Mesenchymal stem cell (in vitro differentiated cells and primary cell): Measurements from ENCODE around the gene KLHL26.

Experiments used
- DNase-seq: peaks from one replicate; pipeline ENCODE4 v3.0.0-alpha.2; 2013
- H2AFZ ChIP-seq: one replicate; pipeline ENCODE4 v1.6.1; 2013; ENCODE audit warnings: low read depth, mild to moderate bottlenecking, control low read depth, inconsistent platforms, low read length, moderate library complexity
- H2AK5ac ChIP-seq: 2 replicates; pipeline ENCODE4 v1.6.1; 2013; ENCODE audit warnings: low read length, moderate library complexity, mild to moderate bottlenecking, inconsistent platforms; ENCODE audit not compliant: severe bottlenecking
- H2BK120ac ChIP-seq: one replicate; pipeline ENCODE4 v1.6.1; 2013; ENCODE audit warnings: low read depth, mild to moderate bottlenecking, inconsistent platforms, low read length, moderate library complexity
- H2BK12ac ChIP-seq, 2 experiments: one replicate each; pipeline ENCODE4 v1.6.1; 2013; ENCODE audit warnings: inconsistent platforms in 2 of 2, low read length in 2 of 2, mild to moderate bottlenecking in 2 of 2, moderate library complexity in 2 of 2, control low read depth in 1 of 2
- H2BK15ac ChIP-seq: one replicate; pipeline ENCODE4 v1.6.1; 2013; ENCODE audit warnings: mild to moderate bottlenecking, low read depth, inconsistent platforms; ENCODE audit not compliant: poor library complexity, severe bottlenecking
- H2BK5ac ChIP-seq: 2 replicates; pipeline ENCODE4 v1.6.1; 2013; ENCODE audit warnings: low read depth, mild to moderate bottlenecking, low read length, control low read depth, inconsistent platforms; ENCODE audit not compliant: poor library complexity, severe bottlenecking
- H3K14ac ChIP-seq, 2 experiments: one replicate each; pipeline ENCODE4 v1.6.1; 2013; ENCODE audit warnings: inconsistent platforms in 2 of 2, low read length in 2 of 2, control low read depth in 1 of 2, mild to moderate bottlenecking in 1 of 2, moderate library complexity in 1 of 2
- H3K18ac ChIP-seq, 2 experiments: one replicate each; pipeline ENCODE4 v1.6.1; 2013; ENCODE audit warnings: inconsistent platforms in 2 of 2, low read length in 2 of 2, control low read depth in 1 of 2, low read depth in 1 of 2, mild to moderate bottlenecking in 1 of 2
- H3K23ac ChIP-seq, 2 experiments: one replicate each; pipeline ENCODE4 v1.6.1; 2013; ENCODE audit warnings: inconsistent platforms in 2 of 2, low read length in 2 of 2, mild to moderate bottlenecking in 2 of 2, moderate library complexity in 2 of 2, control low read depth in 1 of 2
- H3K27ac ChIP-seq: 2 replicates; pipeline ENCODE4 v1.5.1; 2013; ENCODE audit warnings: mild to moderate bottlenecking, moderate library complexity, low read length, control low read depth, inconsistent platforms; ENCODE audit not compliant: poor library complexity, severe bottlenecking
- H3K27me3 ChIP-seq, 2 experiments: 2 replicates each; pipeline versions ENCODE4 v1.6.1 to v1.7.0; 2013; ENCODE audit warnings: low read length in 2 of 2, mild to moderate bottlenecking in 2 of 2, moderate library complexity in 2 of 2, control low read depth in 1 of 2, inconsistent platforms in 1 of 2; ENCODE audit not compliant: control insufficient read depth in 1 of 2, insufficient read depth in 1 of 2
- H3K36me3 ChIP-seq, 2 experiments: 2 replicates each; pipeline versions ENCODE4 v1.6.1 to v1.7.0; 2013; ENCODE audit warnings: low read length in 2 of 2, control low read depth in 1 of 2, inconsistent platforms in 1 of 2, low read depth in 1 of 2, mild to moderate bottlenecking in 1 of 2; ENCODE audit not compliant: insufficient read depth in 2 of 2, control insufficient read depth in 1 of 2
- H3K4ac ChIP-seq, 2 experiments: one replicate each; pipeline ENCODE4 v1.6.1; 2013; ENCODE audit warnings: inconsistent platforms in 2 of 2, low read length in 2 of 2, mild to moderate bottlenecking in 2 of 2, moderate library complexity in 2 of 2, control low read depth in 1 of 2, low read depth in 1 of 2
- H3K4me1 ChIP-seq: 2 replicates; pipeline ENCODE4 v1.6.1; 2013; ENCODE audit warnings: low read depth, low read length, control low read depth; ENCODE audit not compliant: control insufficient read depth, insufficient read depth
- H3K4me2 ChIP-seq: 2 replicates; pipeline ENCODE4 v1.6.1; 2013; ENCODE audit warnings: low read length, mild to moderate bottlenecking, inconsistent platforms; ENCODE audit not compliant: poor library complexity, severe bottlenecking
- H3K4me3 ChIP-seq, 2 experiments: 2 replicates each; pipeline versions ENCODE4 v1.5.1 to v1.7.0; 2013; ENCODE audit warnings: low read length in 2 of 2, mild to moderate bottlenecking in 2 of 2, control low read depth in 1 of 2, low read depth in 1 of 2; ENCODE audit not compliant: insufficient read depth in 1 of 2
- H3K79me1 ChIP-seq: replicated peaks from 2 replicates; pipeline ENCODE4 v1.6.1; 2013; ENCODE audit warnings: mild to moderate bottlenecking, control low read depth, low read length, inconsistent platforms; ENCODE audit not compliant: poor library complexity, severe bottlenecking
- H3K9ac ChIP-seq: 2 replicates; pipeline ENCODE4 v1.7.0; 2013; ENCODE audit warnings: mild to moderate bottlenecking, low read length, moderate library complexity
- H3K9me3 ChIP-seq: 2 replicates; pipeline ENCODE4 v1.7.0; 2013; ENCODE audit warnings: mild to moderate bottlenecking, low read length; ENCODE audit not compliant: control insufficient read depth
- H4K8ac ChIP-seq: one replicate; pipeline ENCODE4 v1.6.1; 2013; ENCODE audit warnings: inconsistent platforms, mild to moderate bottlenecking, low read length, moderate library complexity
- H4K91ac ChIP-seq: one replicate; pipeline ENCODE4 v1.6.1; 2013; ENCODE audit warnings: mild to moderate bottlenecking, low read length, inconsistent platforms
- WGBS: methylation state at CpG from one replicate; pipeline ENCODE4 v1.1.7; 2013; ENCODE audit warnings: mixed read lengths; 5-methylcytosine and 5-hydroxymethylcytosine counted together

The KLHL26 gene

DNA sequence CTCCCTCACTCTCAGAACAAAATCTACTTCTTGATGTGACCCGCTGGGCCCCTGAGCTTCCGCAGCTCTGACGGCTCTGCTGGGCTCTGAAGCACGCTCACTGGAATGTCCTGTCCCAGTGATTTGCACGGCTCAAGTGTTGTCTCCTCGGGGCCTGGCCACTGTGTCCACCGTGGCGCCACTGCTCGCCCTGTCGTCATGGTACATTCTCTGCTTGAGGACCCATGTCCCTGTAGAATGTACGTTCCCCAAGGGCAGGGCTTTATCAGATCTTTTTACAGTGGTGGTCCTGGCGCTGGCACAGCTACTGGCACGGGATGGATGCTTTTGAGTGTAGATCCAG, 12.1 kb downstream of the KLHL26 start:
- peak; percentile 74 for DNase-seq
- Histone ChIP-seq H3K4me2 (peak overlapping the region; percentile 69), H2BK15ac (peak overlapping the region; percentile 45), H2AFZ (no peak overlapping the region), H3K4ac (peak overlapping the region; percentile 42 to 93), H3K9ac (peak overlapping the region; percentile 89), H3K9me3 (peaks cover 6% of the 10 kb centered on the region), H2AK5ac (peak overlapping the region; percentile 23), H3K18ac (peak overlapping the region; percentile 90 to 98), H4K91ac (peak overlapping the region; percentile 76), H3K4me1 (peaks cover 48% of the 10 kb centered on the region), H3K27ac (peak overlapping the region; percentile 77), H2BK120ac (peak overlapping the region; percentile 55), H2BK12ac (peak overlapping the region; percentile 62 to 99), H3K27me3 (no peaks in the 10 kb centered on the region), H2BK5ac (no peak overlapping the region), H3K36me3 (peaks cover 0 to 11% of the 10 kb centered on the region in 2 experiments), H3K14ac (peak overlapping the region in 1 of 2 experiments; percentile 50), H3K79me1 (peaks cover 38% of the 10 kb centered on the region), H4K8ac (peak overlapping the region; percentile 78), H3K4me3 (peak overlapping the region in 1 of 2 experiments; percentile 61), H3K23ac (peak overlapping the region in 1 of 2 experiments; percentile 46)
- WGBS, result 47% methylated on average over 13 of the region's 13 CpGs

GRCh38 chr19:18649371-18650020, 12.7 kb downstream of the KLHL26 start:
- peak overlapping the region; percentile 78 for H4K8ac ChIP-seq
- peak overlapping the region; percentile 42 to 93 for H3K4ac ChIP-seq
- H3K79me1 ChIP-seq, result peaks cover 36% of the 10 kb centered on the region
- H2BK120ac ChIP-seq, result peak overlapping the region; percentile 66
- peak overlapping the region; percentile 77 for H3K27ac ChIP-seq
- no peak overlapping the region for H2AFZ ChIP-seq
- H2AK5ac ChIP-seq, result peak overlapping the region; percentile 23
- H3K27me3 ChIP-seq, result no peaks in the 10 kb centered on the region
- peak overlapping the region in 1 of 2 experiments; percentile 90 for H3K14ac ChIP-seq
- no peak overlapping the region for H2BK5ac ChIP-seq
- H2BK12ac ChIP-seq, result peak overlapping the region; percentile 62 to 99
- peak overlapping the region; percentile 45 for H2BK15ac ChIP-seq
- peaks cover 48% of the 10 kb centered on the region for H3K4me1 ChIP-seq
- peaks cover under 1% of the 10 kb centered on the region for H3K9me3 ChIP-seq
- H3K4me3 ChIP-seq, result peak overlapping the region in 1 of 2 experiments; percentile 61
- H3K9ac ChIP-seq, result peak overlapping the region; percentile 89
- 18% methylated on average over 23 of the region's 25 CpGs for WGBS
- peaks cover 0 to 11% of the 10 kb centered on the region in 2 experiments for H3K36me3 ChIP-seq
- DNase-seq, result peak; percentile 88
- H3K4me2 ChIP-seq, result peak overlapping the region; percentile 69
- H3K23ac ChIP-seq, result peak overlapping the region in 1 of 2 experiments; percentile 46
- H3K18ac ChIP-seq, result peak overlapping the region; percentile 90 to 98
- H4K91ac ChIP-seq, result peak overlapping the region; percentile 89

- Histone ChIP-seq H2BK5ac (no peak overlapping the region), H3K9me3 (no peaks in the 10 kb centered on the region)
Measured at GRCh38 chr19:18650021-18650390, 13.2 kb downstream of the KLHL26 start.

GRCh38 chr19:18650468-18651041, 13.7 kb downstream of the KLHL26 start:
- peak overlapping the region; percentile 78 for H4K91ac ChIP-seq
- peak overlapping the region; percentile 89 for H3K9ac ChIP-seq

More at GRCh38 chr19:18650021-18650390, 13.2 kb downstream of the KLHL26 start:
- Histone ChIP-seq H3K4me2 (peak overlapping the region; percentile 69), H3K14ac (peak overlapping the region in 1 of 2 experiments; percentile 90), H3K18ac (peak overlapping the region; percentile 64 to 98), H3K4me3 (peak overlapping the region in 1 of 2 experiments; percentile 61), H3K79me1 (peaks cover 35% of the 10 kb centered on the region), H2BK15ac (peak overlapping the region; percentile 41), H3K4ac (peak overlapping the region; percentile 71), H2AK5ac (no peak overlapping the region), H3K9ac (peak overlapping the region; percentile 89), H2AFZ (no peak overlapping the region), H3K4me1 (peaks cover 47% of the 10 kb centered on the region), H4K91ac (peak overlapping the region; percentile 89), H4K8ac (peak overlapping the region; percentile 78), H2BK12ac (peak overlapping the region; percentile 18 to 97), H3K27me3 (no peaks in the 10 kb centered on the region), H2BK120ac (peak overlapping the region; percentile 68), H3K23ac (no peak overlapping the region), H3K27ac (peak overlapping the region; percentile 77), H3K36me3 (peaks cover 0 to 11% of the 10 kb centered on the region in 2 experiments)
- WGBS, result 8% methylated on average over 17 of the region's 17 CpGs
- DNase-seq, result peak; percentile 93

More at GRCh38 chr19:18650468-18651041, 13.7 kb downstream of the KLHL26 start:
- peak; percentile 98 for DNase-seq
- Histone ChIP-seq H3K4ac (peak overlapping the region; percentile 71 to 90), H2BK120ac (peak overlapping the region; percentile 68), H3K18ac (peak overlapping the region; percentile 81 to 98), H3K36me3 (peaks cover 0 to 11% of the 10 kb centered on the region in 2 experiments), H2AFZ (no peak overlapping the region), H4K8ac (peak overlapping the region; percentile 35), H3K27ac (peak overlapping the region; percentile 77), H3K4me1 (peaks cover 43% of the 10 kb centered on the region), H2BK15ac (peak overlapping the region; percentile 41), H2AK5ac (no peak overlapping the region), H3K4me3 (peak overlapping the region in 1 of 2 experiments; percentile 61), H3K23ac (no peak overlapping the region), H3K79me1 (peaks cover 35% of the 10 kb centered on the region), H3K27me3 (no peaks in the 10 kb centered on the region), H3K14ac (no peak overlapping the region), H2BK12ac (peak overlapping the region; percentile 18 to 70), H3K9me3 (no peaks in the 10 kb centered on the region), H3K4me2 (peak overlapping the region; percentile 69), H2BK5ac (no peak overlapping the region)
- 7% methylated on average over 34 of the region's 34 CpGs for WGBS
